PC-3 (cell line): Measurements from ENCODE around the gene ATF5. TPM values are rescaled to one million over a fixed set of nuclear protein-coding genes. Genes with fewer than 3 reads are reported as not detected.
A peak's percentile ranks its signal among the peaks of the same experiment; 100 is the strongest.

Experiments used
- ATAC-seq: fragments of 200-7000 bp; cut with Tn5 transposase; 2 replicates; pipeline ENCODE4 v1.9.1; 2020; ENCODE audit warnings: mild to moderate bottlenecking, moderate library complexity
- BruUV-seq: library from RNA; stranded (reverse); fragments of 400-500 nt; replicated peaks from 2 replicates; lab custom pipeline; 2021; lab: Mats Ljungman, UMichigan
- CTCF ChIA-PET: fragments of 300-600 bp; sonication (Branson Sonifier 250); formaldehyde crosslinking; loops from one replicate; lab custom pipeline; 2022; ENCODE audit warnings: antibody characterized with exemption; lab: Charles Lee
- POLR2A ChIA-PET: fragments of 300-600 bp; sonication (Branson Sonifier 250); formaldehyde crosslinking; loops from one replicate; lab custom pipeline; 2022; ENCODE audit warnings: antibody characterized with exemption; ENCODE audit not compliant: unreplicated experiment; lab: Charles Lee
- DNase-seq: peaks from one replicate; pipeline ENCODE4 v3.0.0-alpha.2; 2015
- H2AFZ ChIP-seq: fragments of 300-600 bp; sonication (generic); 2 replicates; pipeline ENCODE4 v1.6.0; 2016; ENCODE audit warnings: antibody characterized with exemption, low read length
- H3F3A ChIP-seq: fragments of 300-600 bp; sonication (generic); one replicate; pipeline ENCODE4 v1.6.0; 2017; ENCODE audit warnings: antibody characterized with exemption, low read length, control low read depth, mild to moderate bottlenecking; ENCODE audit not compliant: unreplicated experiment
- H3K27ac ChIP-seq: fragments of 300-600 bp; sonication (generic); 2 replicates; pipeline ENCODE4 v1.5.1; 2016; ENCODE audit warnings: mild to moderate bottlenecking, low read length
- H3K27me3 ChIP-seq: fragments of 300-600 bp; sonication (generic); 2 replicates; pipeline ENCODE4 v1.6.1; 2016; ENCODE audit warnings: low read length, mixed read lengths
- H3K36me3 ChIP-seq: fragments of 300-600 bp; sonication (generic); 2 replicates; pipeline ENCODE4 v1.6.1; 2016; ENCODE audit warnings: low read depth, mixed run types, low read length, mixed read lengths
- H3K4me1 ChIP-seq: fragments of 300-600 bp; sonication (generic); 2 replicates; pipeline ENCODE4 v1.5.1; 2016; ENCODE audit warnings: low read length; ENCODE audit not compliant: insufficient read depth
- H3K4me2 ChIP-seq: fragments of 300-600 bp; sonication (generic); 2 replicates; pipeline ENCODE4 v1.6.0; 2016; ENCODE audit warnings: low read length
- H3K4me3 ChIP-seq: fragments of 300-600 bp; sonication (generic); 2 replicates; pipeline ENCODE4 v1.5.1; 2016; ENCODE audit warnings: mild to moderate bottlenecking, low read length, mixed read lengths
- H3K79me2 ChIP-seq: fragments of 300-600 bp; sonication (generic); 2 replicates; pipeline ENCODE4 v1.6.1; 2017; ENCODE audit warnings: low read length, mixed read lengths
- H3K9ac ChIP-seq: fragments of 300-600 bp; sonication (generic); 2 replicates; pipeline ENCODE4 v1.6.0; 2016; ENCODE audit warnings: mild to moderate bottlenecking, low read length
- H3K9me2 ChIP-seq: fragments of 300-600 bp; sonication (generic); replicated peaks from 2 replicates; pipeline ENCODE4 v1.6.1; 2016; ENCODE audit warnings: mixed run types, low read length, mixed read lengths
- H3K9me3 ChIP-seq: fragments of 300-600 bp; sonication (generic); 2 replicates; pipeline ENCODE4 v1.6.1; 2016; ENCODE audit warnings: low read length, mixed read lengths
- H4K20me1 ChIP-seq: fragments of 300-600 bp; sonication (generic); 2 replicates; pipeline ENCODE4 v1.6.1; 2016; ENCODE audit warnings: low read length, mixed read lengths
- EZH2 ChIP-seq: fragments of 300-600 bp; sonication (generic); IDR thresholded peaks from one replicate; pipeline ENCODE4 v1.6.1; 2017; ENCODE audit warnings: antibody characterized with exemption, mild to moderate bottlenecking, low read length; ENCODE audit not compliant: unreplicated experiment
- EZH2phosphoT487 ChIP-seq: fragments of 300-600 bp; sonication (generic); IDR thresholded peaks from 2 replicates; pipeline ENCODE4 v1.6.1; 2018; ENCODE audit warnings: mild to moderate bottlenecking, antibody characterized with exemption, low read length, borderline replicate concordance
- intact Hi-C: fragments of 100-400 bp; cut with micrococcal nuclease; formaldehyde crosslinking; loops from 2 replicates; pipeline ENCODE4 v1.9.0; 2023
- total RNA-seq: library from RNA; depleted of rRNA; stranded (reverse); fragments of >200 nt; gene quantifications from 2 replicates; pipeline ENCODE4 v1.2.3, GENCODE V29; 2014
- TF ChIP-seq, protein P1 (sequence below): fragments of 300-600 bp; sonication (generic); conservative IDR thresholded peaks from 2 replicates; pipeline ENCODE4 v1.5.1; 2017; ENCODE audit warnings: antibody characterized with exemption, low read depth, mild to moderate bottlenecking, low read length

The ATF5 gene
- total RNA-seq, 1 experiment from 2014 or later: 50.7 TPM

DNA sequence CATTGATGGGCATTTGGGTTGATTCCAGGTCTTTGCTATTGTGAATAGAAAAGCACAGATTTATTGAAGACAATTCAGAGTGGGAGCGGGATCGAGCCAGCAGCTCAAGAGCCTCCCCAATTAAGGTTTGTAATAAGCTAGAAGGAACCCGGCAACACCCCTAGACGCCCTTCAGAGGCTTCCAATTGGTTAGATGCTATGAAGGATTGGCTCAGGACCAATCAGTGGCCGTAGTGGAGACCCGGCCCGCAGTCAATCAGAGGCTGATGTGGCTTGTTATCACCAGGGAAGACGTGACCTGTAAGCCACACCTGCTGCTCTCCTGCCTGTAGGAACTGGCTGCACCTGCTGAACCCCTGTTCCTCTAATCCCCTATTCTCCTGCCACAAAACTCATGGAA is 17.4 kb downstream of the ATF5 start:
- BruUV-seq: no TSS peak
- ATAC-seq: no peak

DNA sequence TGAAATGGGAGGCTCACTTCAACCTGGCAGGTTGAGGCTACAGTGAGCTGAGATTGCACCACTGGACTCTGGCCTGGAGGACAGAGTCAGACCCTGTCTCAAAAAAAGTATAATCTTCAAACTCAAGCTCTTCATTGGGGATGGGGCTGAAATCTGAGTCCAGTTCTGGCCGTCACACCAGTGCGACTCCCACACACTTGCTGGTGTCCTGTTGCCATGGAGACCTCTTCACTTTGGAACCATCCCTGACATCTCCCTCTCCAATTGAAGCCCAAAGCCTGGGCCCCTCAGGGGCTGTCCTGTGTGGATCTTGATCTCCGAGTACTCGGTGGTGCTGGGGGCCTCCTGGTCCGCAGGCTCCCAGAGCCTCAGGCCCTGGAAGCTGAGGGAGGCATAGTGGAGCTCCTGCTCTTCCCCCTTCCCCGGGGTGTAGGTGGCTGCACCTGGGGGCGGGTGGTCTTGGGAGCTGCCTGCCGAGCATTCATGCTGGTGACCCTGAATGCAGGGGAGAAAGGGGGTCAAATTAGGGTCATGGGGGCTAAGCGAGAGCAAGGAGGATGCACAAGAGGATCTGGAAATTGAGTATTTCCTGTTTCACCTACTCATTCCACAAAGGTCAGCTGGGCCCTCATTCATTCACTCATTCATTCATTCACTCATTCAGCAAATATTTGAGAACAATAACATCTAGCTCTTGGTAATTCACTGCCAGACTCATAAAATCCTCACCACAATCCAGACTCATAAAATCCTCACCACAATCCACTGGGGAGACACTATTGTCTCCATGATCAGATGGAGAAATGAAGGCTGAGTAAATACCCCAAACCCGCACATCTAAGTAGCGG is 21.0 kb downstream of the ATF5 start:
- Histone ChIP-seq H3K4me3 (no peak overlapping the region), H3K9me2 (no peaks in the 10 kb centered on the region), H3K9ac (no peak overlapping the region), H3K4me1 (no peaks in the 10 kb centered on the region), H3K4me2 (no peak overlapping the region), H4K20me1 (no peaks in the 10 kb centered on the region), H3K27me3 (peaks cover 20% of the 10 kb centered on the region; the same call in 1 of the 2 replicates), H2AFZ (no peak overlapping the region), H3K9me3 (no peaks in the 10 kb centered on the region), H3F3A (no peaks in the 10 kb centered on the region), H3K36me3 (no peaks in the 10 kb centered on the region), H3K27ac (no peak overlapping the region), H3K79me2 (no peaks in the 10 kb centered on the region)
- TF ChIP-seq EZH2phosphoT487 (no peak), EZH2 (no peak)
- TF ChIP-seq, protein P1, sequence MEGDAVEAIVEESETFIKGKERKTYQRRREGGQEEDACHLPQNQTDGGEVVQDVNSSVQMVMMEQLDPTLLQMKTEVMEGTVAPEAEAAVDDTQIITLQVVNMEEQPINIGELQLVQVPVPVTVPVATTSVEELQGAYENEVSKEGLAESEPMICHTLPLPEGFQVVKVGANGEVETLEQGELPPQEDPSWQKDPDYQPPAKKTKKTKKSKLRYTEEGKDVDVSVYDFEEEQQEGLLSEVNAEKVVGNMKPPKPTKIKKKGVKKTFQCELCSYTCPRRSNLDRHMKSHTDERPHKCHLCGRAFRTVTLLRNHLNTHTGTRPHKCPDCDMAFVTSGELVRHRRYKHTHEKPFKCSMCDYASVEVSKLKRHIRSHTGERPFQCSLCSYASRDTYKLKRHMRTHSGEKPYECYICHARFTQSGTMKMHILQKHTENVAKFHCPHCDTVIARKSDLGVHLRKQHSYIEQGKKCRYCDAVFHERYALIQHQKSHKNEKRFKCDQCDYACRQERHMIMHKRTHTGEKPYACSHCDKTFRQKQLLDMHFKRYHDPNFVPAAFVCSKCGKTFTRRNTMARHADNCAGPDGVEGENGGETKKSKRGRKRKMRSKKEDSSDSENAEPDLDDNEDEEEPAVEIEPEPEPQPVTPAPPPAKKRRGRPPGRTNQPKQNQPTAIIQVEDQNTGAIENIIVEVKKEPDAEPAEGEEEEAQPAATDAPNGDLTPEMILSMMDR: no peak
- no TSS peak for BruUV-seq
- ChIA-PET POLR2A (interaction anchor here (0.6 kb wide), 1 partner anchor 383 kb away, joined by 3 read pairs; no protein-coding TSS in a partner anchor), CTCF (no interaction called here)
- peak; percentile 63 for DNase-seq
- intact Hi-C loops: no loop called here
- ATAC-seq: no peak

More for the DNA sequence above, 17.4 kb downstream of the ATF5 start:
- TF ChIP-seq, protein P1: no peak
- no peak for TF ChIP-seq EZH2
- TF ChIP-seq EZH2phosphoT487: no peak
- intact Hi-C loops: no loop called here
- H2AFZ ChIP-seq: no peak overlapping the region
- no peaks in the 10 kb centered on the region for H3K9me2 ChIP-seq
- no peak overlapping the region for H3K4me3 ChIP-seq
- no peaks in the 10 kb centered on the region for H3K9me3 ChIP-seq
- DNase-seq: no peak
- H3K4me1 ChIP-seq: no peaks in the 10 kb centered on the region
- no peaks in the 10 kb centered on the region for H3K36me3 ChIP-seq
- H3K79me2 ChIP-seq: no peaks in the 10 kb centered on the region
- no peak overlapping the region for H3K27ac ChIP-seq
- H4K20me1 ChIP-seq: no peaks in the 10 kb centered on the region
- H3K27me3 ChIP-seq: no peaks in the 10 kb centered on the region; the same call in 1 of the 2 replicates
- ChIA-PET CTCF (no interaction called here), POLR2A (no interaction called here)
- H3F3A ChIP-seq: no peaks in the 10 kb centered on the region
- H3K4me2 ChIP-seq: no peak overlapping the region
- no peak overlapping the region for H3K9ac ChIP-seq

DNA sequence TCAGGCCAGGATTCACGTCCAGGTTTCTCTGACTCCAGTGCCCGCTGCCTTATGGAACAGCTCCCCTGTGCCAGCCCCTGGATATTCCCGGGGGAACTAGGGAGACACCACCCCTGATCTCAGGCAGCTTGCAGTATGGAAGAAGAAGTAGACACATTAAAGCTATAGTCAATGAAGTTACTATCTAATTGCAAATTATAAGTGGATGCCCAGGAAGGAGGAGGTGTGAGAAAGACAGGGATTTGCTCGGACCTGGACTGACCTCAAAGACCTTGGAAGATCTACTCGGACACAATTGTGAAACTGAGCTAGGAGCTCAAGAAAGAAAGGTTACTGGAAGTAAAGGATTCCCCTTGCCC is 21.6 kb downstream of the ATF5 start:
- Histone ChIP-seq H3K4me1 (no peaks in the 10 kb centered on the region), H4K20me1 (no peaks in the 10 kb centered on the region), H3K36me3 (no peaks in the 10 kb centered on the region), H2AFZ (no peak overlapping the region), H3F3A (no peaks in the 10 kb centered on the region), H3K4me3 (no peak overlapping the region), H3K9me3 (no peaks in the 10 kb centered on the region), H3K9me2 (no peaks in the 10 kb centered on the region), H3K4me2 (no peak overlapping the region), H3K27me3 (peaks cover 20% of the 10 kb centered on the region; the same call in 1 of the 2 replicates), H3K27ac (no peak overlapping the region), H3K79me2 (no peaks in the 10 kb centered on the region), H3K9ac (no peak overlapping the region)
- BruUV-seq: no TSS peak
- ATAC-seq (no peak), DNase-seq (no peak)
- TF ChIP-seq, protein P1: no peak
- no peak for TF ChIP-seq EZH2
- TF ChIP-seq EZH2phosphoT487: no peak
- ChIA-PET CTCF (no interaction called here), POLR2A (interaction anchor here (0.6 kb wide), 1 partner anchor 20 kb away, joined by 3 read pairs; no protein-coding TSS in a partner anchor)
- intact Hi-C loops: no loop called here
